Fibroblast of the conjunctiva (primary cell): Measurements from ENCODE around the gene ZDHHC11.
"Not testable (repeated sequence)": the region's sequence is repeated elsewhere in the genome, so short reads cannot be mapped to it uniquely, and the experiment has no call there.

Source experiments
- DNase-seq: peaks from one replicate; pipeline ENCODE4 v3.0.0-alpha.2; 2010; ENCODE audit warnings: low read depth

ZDHHC11 gene

DNA sequence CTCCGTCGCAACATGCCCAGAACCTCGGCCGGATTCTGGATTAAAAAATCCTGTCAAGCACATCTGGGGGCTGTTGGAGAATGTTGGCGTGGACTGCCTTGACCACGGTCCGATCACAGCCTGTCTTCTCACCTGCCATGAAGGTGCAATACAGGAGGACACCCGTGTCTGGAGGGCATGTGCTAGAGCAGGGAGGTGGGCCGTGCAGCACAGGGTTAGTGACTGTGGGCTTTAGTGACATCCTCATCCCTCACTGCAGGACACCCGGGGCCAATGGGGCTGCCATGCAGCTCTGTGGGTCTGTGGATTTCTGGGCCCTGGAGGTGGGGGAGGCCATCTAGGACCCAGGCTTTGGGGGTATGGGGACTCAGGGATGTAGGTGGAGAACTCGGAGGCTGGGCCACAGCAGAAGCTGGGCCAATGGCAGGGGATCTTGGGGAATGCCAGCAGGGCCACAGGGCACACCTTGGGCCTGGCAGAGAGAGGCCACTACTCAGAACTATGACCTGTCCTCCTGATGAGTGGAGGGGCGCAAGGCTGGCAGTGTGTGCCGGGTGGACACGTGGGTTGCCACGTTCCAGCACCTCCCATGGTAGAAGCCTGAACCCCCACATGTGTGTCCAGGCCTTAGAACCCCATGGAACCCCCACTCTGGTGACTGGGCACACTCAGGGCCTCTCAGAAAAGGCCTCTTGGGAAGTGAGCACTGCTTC, 89.6 kb downstream of the ZDHHC11 start:
- no peak for DNase-seq

DNA sequence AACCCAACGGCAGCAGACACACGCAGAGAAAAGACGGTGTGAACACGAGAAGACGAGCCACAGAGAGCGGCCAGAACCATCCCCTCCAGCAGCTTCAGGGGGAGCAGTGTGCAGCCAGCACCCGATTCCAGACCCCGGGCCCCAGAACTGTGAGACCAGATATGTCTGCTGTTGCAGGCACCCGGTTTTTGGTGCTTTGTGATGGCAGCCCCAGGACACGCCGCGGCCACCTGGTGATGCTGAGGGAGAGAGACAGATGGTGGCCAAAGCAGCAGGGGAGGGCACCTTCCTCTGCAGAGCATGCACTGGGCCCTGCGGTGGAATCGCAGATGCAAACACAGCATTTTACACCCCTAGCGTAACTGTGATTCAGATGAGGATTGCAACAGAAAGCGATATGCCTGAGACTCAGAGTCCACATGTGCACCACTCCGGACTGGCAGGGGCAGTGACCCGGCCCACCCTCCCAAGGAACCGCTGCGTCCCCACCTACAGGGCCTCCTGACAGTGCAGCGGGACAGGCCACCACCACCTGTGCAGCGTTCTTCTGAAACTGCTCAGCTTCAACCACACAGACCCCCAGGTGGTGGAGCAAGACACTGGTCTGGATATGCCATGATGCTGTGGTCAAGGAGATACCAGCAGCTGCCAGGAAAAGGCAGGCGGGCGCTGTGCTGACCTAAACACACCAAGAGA, 90.3 kb downstream of the ZDHHC11 start:
- no peak for DNase-seq

DNA sequence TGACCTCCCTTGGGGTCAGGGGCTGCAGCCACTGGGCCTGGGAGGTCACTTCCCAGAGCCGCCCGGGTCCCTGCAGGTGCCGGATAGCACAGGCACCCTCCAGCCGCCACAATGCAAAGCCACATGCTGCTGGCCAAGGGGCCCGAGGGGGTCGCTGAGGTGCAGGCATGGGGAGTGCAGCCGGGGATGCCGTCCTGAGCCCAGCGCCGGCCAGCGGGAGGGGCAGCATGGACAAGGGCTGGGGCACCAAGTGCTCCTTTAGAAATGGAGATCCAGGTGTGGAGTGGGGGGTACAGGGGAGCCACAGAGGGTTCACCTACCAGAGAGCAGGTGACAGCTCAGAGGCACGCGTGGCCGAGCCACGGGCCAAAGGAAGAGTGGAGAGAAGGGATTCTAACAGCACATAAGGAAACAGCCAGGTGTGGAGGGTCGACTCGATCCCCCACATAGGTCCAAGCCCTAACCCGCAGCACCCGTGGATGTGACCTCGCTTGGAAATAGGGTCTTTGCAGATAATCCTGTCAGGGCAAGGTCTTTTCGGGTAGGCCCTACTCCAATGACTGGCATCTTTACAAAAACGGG, 90.9 kb downstream of the ZDHHC11 start:
- DNase-seq = no peak

DNA sequence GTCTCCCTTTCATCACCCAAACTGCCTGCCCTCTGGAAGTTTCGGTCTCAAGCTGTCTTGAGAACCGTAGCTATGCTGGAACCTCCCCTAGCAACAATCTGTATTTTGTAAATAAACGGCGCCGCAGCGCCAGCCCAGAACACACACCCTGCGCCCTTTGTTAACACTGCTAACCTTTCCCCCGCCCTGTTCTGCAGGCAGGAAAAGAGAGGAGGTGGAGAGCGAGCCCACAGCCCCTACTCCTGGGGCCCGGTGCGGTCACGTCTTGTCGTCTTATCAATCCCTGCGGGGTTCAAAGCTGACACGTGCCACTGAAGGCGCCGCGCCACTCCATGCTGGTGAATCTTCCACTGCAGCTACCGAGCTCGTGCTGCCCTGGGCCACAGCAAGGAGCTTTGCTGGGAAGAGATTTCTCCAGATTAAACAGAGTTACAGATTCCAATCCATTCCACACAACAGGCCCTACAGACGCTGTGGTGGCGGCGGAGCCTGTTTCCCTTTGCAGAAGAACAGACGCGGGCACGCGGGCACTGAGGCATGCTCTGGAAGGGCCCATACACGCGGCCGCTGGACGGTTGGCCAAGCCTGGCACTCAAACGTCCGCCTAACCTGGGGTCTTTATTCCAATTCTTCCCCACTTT, 91.6 kb downstream of the ZDHHC11 start:
- DNase-seq = no peak

DNA sequence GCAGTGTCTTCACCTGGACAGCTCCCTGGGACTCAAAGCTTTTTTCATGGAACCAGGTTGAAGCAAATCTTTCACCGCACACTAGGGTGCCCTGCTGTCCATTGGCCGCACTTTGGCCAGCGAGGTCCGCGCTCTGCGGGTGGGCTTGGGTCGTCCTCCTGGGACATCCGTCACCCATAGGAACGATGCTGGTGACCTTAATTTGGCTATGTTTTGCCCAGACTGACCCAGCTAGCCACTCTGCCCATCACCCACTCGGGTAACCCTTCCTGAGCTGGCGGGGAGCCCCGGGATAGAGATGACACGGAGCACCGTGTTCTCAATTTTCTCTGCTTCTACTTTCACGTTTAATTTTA, 92.1 kb downstream of the ZDHHC11 start:
- no peak for DNase-seq

DNA sequence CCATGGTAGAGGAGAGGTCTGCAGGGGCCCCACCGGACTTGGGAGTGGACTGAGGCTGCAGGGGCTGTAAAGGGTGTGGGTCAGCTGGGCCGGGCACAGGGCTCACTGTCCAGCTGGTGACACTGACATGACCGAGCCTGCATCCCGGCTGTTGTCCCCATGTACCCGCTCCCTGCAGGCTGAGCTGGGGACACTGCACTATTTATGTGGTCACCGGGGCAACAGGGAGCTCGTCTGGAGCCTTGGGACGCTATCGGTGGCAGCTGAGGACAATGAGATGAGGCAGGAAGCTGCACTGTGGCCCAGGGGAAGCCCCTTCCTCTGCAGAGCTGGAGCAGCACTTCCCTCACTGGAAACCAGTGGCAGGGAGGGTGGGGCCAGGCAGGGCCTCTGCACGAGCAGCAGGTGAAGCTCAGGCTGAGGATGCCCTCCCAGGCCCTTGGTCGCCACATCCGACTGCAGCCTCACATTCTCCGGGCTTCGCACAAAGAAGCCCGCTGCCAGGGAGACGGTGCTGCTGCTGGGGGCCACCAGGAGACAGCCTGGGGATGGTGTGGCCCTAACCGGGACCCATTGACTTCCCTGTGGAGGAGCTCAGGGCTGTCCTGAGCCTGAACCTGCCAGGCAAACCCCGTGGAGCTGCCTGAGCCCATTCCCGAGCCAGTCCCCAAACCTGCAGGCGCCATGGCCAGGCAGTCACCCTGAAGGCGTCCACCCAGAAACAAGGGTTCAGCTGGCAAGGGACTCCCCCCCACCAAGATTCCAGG, 92.7 kb downstream of the ZDHHC11 start:
- no peak for DNase-seq

DNA sequence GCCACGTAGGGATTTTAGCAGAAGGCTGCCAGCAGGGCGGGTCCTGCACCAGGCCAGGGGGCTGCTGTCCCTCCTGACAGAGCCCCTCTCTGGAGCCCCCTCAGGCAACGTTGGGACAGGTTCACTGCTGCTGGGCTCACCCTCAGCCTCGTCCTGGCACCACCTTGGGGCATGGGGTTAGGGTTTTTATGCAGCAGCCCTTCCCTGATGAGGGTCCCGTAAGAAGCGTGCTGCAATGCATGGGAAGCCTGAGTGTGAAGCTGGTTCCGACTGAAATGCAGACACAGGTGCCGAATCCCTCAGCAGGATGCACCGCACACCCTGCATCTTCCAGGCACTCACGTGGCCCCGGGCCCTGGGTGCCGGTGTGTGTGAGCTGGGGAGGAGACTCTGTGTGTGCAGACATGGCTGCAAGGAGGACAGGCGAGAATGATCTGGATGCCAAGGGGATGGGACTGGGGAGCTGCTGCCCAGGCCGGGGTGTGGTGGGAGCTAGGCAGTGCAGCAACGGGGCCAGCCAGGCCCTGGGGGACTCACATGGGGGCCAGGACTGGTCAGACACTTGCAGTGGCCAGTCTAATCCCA, 93.3 kb downstream of the ZDHHC11 start:
- DNase-seq = no peak

DNA sequence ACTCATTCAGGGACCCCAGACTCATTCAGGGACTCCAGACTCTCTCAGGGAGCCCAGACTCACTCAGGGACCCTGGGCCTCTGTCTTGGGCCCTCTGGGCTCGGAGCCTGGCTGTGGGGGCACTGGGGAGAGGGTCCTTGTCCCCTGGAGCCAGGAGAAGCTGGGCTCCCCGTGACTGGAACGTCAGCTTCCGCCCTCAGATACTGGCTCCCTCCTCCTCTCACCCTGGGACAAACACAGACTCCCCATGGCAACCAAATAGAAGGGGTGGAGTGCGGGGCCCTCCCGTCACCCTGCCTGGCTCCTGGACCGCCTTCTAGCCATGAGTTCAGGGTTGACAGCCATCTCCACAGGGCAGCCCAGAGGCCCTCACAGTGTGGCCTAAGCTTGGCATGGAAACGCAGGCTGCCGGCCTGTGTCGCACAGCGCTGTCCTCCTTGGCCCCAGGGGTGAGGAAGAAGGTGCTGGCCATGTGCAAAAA, 93.9 kb downstream of the ZDHHC11 start:
- DNase-seq = no peak

DNA sequence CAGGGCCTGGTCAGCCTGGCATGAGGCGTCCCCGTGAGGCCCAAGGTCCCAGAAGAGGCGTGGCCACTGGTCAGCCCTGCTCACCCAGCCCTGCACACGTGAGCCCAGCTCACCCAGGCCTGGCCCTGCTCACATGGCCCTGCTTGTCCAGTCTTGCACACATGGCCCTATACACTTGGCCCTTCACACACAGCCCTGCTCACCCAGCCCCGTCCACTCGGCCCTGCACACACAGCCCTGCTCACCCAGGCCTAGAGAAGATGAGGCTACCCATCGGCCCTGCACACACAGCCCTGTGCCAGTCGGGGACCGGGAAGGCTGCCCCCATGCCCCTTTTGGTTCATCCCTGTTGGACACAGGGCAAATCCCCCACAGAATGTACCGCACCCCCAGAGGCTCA, 94.6 kb downstream of the ZDHHC11 start:
- no peak for DNase-seq

DNA sequence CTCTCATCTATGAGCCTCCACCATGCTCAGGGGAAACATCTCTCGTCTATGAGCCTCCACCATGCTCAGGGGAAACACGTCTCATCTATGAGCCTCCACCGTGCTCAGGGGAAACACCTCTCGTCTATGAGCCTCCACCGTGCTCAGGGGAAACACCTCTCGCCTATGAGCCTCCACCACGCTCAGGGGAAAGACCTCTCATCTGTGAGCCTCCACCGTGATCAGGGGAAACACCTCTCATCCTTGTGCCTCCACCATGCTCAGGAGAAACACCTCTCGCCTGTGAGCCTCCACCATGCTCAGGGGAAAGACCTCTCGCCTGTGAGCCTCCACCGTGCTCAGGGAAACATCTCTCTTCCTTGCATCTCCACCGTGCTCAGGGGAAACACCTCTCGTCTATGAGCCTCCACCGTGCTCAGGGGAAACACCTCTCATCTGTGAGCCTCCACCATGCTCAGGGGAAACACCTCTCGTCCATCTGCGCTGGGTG, 96.6 kb downstream of the ZDHHC11 start:
- not testable (repeated sequence) for DNase-seq

DNA sequence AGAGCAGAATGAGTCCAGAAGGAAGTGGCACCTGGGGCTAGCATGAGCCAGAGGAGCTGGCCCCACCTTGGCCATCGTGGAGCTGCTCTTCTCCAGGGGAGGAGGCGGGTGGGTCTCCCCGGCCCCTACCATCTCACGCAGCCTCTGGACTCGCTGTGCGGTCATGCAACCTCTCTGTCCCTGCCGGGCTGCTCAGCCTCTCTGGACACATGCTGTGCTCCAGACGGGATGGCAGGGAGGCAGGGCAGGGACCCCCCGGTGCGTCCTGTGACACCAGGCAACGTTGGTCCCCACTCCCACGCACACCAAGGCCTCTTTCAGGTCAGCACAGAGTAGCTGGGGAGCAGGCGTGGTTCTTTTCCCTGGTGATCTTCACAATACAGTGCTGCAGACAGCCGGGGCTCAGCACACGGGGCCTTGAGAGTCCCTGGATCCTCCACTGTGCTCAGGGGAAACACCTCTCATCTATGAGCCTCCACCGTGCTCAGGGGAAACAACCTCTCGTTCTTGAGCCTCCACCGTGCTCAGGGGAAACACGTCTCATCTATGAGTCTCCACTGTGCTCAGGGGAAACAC, 97.1 kb downstream of the ZDHHC11 start:
- DNase-seq = not testable (repeated sequence)

DNA sequence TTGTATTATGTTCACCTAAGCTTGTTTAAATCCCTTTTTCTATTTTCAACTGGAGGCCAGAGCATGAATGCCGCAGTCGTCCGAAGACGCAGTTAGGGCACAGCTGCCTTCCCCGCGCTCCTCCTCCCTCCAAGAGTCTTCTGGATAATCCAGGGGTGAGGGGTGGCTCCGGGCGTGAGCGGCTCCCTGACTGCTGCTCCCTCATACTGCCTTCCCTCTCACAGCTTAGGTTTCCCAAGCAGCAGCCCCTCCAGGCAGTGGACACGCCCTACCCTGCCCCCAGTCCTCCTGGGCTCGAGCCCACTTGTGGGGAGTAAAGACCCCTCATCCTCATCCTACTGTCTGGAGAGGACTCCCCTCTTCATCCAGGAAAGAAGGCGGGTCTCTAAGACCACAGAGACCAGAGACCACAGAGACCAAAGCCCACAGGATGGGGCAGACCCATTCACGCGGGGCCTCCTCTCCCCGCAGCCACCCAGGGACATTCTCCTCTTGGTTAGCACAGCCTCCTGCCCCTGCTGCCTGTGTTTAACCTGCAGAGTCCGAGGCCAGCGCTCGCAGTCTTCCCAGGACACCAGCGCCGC, 98.2 kb downstream of the ZDHHC11 start:
- not testable (repeated sequence) for DNase-seq

DNA sequence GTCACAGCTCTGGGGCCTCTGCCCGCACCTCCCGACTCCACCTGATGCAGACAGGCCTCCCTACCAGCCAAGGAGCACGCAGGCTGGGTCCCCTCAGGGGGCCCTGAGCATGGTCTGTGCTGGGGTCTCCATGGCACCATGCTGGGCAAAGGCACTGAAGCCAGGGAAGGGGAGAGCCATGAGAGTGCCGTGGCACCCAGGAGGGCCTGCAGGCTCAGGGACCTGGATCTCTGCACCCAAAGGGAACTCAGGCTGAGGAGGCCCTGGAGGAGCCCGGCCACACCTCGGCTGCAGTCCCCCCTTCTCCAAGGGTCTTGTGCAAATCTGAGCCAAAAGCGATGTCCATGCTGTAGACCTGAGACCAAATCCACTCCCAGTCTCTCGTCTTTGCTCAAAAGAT, 98.8 kb downstream of the ZDHHC11 start:
- DNase-seq = not testable (repeated sequence)

DNA sequence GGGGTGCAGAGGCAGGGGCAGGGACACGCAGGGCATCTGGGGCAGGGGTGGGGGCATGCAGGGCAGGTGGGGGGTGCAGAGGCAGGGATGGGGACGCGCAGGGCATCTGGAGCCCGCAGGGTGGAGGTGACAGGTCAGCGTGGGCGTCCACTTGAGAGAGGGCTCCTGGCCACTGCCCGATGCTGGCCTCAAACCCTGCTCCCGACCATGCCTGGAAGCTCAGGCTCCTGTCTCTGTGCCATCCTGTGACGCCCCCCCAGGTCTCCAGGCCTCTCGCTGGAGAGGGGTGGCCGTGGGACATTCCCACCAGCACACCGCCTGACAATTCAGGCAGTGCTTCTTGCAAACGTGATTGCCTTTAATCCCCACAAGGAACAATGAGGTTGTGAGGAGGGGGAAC, 99.3 kb downstream of the ZDHHC11 start:
- DNase-seq = no peak

DNA sequence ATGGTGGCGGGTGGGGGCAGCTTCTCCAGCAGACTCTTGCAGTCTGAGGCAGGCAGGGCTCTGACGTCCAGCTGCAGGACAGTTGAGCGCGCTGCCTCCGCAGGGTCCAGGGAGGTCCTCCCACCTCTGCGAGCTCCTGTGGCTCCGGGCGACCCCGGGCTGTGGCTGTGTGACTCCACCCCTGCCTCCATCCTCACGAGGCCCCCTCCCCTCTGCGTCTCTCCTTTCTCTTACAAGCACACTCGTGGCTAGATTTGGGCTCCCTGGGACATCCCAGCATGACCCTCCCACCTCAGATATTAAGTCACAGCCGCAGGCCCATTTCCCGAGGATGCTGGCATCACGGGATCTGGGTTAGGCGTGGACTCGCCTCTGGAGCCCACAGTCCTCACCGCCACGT, 100.6 kb downstream of the ZDHHC11 start:
- DNase-seq = not testable (repeated sequence)

DNA sequence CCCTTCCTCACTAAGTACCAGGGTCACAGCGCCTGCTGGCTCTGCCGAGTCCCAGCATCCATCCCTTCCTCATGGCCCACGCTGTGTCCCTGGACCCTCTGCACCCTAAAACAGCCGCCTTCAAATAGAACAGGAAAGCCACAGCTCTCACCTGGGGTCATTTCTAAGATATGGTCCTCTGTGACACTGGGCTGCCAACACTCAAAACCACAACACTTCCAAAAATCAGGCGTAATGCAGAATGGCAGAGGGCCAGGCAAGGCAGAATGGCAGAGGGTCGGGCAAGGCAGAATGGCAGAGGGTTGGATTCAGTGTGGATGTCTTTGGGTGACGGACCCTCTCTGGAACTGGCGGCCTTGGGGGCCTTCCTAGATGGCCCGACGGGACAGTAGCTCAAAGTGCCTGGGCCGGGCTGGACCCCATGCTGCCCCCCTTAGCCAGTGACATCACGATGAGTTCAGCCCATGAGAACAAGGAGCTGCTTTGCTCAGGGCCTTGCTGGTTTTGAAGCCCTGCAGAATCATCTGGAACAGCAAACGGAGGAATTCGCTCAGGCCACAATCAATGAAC, 101.6 kb downstream of the ZDHHC11 start:
- DNase-seq = no peak

DNA sequence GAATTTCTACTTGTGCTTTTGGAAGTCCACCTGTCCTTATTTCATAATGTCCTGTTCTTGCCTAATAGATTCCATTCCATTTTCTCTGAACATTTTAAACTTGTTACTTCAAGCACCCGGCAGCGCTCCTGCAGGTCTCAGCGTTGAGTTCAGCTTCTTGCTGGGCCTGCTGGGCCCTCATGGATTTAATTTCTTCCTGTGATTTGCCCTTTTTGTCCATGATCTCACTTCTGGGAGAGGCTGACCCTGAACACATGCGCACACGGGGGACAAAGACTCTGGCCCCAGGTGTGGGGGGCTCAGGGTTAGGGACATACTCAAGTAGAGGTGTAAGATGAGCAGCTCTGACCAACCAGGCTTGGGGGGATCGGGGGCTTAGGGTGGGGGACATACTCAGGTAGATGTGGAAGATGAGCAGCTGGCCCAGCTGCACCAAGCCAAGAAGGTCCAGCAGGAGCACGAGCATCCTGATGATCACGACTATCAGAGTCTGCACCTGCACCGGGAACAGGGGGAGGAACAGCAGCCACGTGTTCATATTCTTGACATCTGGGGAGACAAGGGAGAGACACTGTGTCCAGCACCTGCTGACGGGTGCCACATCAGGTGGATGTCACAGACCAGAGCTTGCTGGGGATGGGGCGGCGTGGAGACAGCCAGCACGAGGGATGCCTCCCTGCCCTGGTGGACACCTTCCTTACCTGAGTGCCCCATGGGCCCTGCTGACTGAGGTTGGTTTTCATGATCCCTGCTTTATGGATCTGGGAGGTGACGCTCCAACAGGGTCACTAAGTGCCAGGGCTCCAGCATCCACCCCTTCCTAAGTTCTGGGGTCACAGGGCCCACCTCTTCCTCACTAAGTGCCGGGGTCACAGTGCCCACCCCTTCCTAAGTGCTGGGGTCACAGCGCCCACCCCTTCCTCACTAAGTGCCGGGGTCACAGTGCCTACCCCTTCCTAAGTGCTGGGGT, 102.5 kb downstream of the ZDHHC11 start:
- DNase-seq = not testable (repeated sequence)

DNA sequence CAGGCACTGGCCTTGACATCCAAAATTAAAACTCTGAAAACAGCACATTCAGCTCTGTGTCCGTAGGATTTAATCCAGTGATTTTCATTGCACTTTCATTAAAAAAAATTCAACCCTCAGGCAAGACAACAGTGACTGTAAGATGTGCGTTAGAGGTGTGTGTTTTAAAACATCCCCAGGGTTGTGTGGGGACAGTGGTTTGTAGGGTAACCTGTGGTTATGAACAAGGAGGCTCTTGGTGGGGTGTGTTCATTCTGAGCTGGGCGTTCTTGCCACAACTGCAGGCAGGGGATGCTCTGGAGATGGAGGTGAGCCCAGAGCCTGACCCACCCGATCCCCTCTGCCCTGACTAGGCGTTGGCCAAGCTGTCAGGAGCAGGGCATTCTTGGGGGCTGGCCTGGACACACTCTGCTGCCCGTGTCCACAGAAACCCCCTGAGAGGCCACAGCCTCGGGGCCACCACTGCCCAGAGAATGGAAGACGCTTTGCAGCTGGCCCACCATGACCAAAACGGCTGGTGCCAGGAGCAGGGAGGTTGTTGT, 103.4 kb downstream of the ZDHHC11 start:
- not testable (repeated sequence) for DNase-seq

DNA sequence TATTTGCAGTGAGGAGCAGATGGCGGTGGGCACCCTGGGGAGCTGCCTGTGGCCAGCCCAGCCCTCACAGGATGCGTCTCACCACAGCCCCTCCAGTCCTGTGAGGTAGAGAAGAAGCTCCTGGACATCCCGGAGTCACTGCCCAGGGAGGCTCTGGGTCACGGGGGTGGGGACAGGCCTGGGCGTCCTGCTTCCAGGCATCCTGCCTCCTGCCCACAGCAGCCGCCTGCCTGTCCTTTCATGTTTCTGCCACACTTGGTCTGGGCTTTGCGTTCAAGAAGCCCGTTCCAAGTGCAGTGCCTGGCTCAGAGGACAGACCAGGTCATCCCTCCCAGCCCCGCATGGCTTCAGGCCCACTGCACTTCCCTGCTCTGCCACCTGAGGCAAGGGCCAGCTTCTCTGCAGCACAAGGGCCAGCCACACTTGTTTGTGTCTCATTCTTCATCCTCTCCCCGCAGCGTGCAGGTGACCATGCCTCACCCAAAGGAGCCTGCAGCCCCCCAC, 104.5 kb downstream of the ZDHHC11 start:
- DNase-seq = no peak
